Measurements from ENCODE around the gene CADM2.

DNA sequence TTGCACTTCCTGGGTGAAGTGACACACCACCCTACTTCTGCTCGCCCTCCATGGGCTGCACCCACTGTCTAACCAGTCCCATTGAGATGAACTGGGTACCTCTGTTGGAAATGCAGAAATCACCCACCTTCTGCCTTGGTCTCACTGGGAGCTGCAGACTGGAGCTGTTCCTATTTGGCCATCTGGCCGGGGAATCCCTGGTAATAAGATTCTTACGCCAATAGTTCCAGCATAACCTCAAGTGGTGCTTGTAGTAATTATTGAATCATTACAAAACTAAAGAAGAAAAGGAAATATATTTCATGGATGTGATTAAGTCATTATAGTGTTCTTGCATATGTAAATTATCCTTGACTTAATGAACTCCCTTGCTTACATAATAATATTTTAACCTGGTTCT lies 841.9 kb downstream of the CADM2 start:
- TF ChIP-seq POLR2A (IDR thresholded peaks at IDR 0.05; ENCODE audit: low read depth, low read length) (no peak), TAF1 (IDR thresholded peaks at IDR 0.05; ENCODE audit: borderline replicate concordance, low read depth, low read length) (no peak), POLR2AphosphoS5 (IDR thresholded peaks at IDR 0.05; ENCODE audit: low read depth, low read length) (no peak)

Data from GM12892 (cell line).